ENCODE measurements around the gene ZNF407.

The ZNF407 gene

DNA sequence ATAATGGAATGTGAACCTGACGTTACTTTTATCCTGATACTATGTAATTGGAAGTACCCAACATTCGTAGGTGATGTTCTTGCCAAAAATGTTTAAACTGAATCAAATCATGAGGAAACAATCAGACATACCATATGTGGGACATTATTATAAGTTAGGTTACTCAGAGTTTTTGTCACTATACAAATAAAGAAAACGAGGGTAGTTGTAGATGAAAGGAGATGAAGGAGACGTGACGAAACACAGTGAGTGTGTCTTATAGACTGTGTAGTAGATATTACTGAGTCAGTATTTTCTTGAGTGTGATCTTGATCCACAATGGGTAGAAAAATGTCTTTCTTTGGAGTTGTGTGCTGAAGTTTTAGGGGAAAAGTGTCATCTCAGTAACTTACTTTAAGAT, 176.8 kb downstream of the ZNF407 start:
- Histone ChIP-seq H3K27ac (no peak overlapping the region), H3K4me3 (no peak overlapping the region)
- TF ChIP-seq CTCF (IDR thresholded peaks at IDR 0.05): no peak
- DNase-seq (ENCODE audit: low spot score): no peak

DNA sequence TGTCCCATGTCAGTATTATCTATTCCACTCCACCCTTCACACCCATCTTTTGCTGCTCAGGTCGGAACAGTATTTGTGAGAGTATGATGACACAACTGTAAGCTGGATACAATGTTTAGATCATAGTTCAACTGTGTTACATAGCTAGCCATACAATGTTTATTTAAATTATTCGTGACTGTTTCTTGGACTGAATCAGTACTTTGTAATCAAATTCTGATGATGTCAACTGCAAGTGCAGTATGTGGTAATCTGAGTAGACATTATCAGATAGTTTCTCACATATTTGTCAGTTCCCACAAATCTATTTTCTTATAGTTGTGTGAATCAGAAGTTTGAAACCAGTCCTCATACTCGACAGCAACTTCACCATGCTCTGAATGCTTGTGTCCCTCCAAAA, 177.6 kb downstream of the ZNF407 start:
- TF ChIP-seq CTCF (IDR thresholded peaks at IDR 0.05): no peak
- DNase-seq (ENCODE audit: low spot score): no peak
- H3K27ac ChIP-seq: no peak overlapping the region
- H3K4me3 ChIP-seq: no peak overlapping the region

DNA sequence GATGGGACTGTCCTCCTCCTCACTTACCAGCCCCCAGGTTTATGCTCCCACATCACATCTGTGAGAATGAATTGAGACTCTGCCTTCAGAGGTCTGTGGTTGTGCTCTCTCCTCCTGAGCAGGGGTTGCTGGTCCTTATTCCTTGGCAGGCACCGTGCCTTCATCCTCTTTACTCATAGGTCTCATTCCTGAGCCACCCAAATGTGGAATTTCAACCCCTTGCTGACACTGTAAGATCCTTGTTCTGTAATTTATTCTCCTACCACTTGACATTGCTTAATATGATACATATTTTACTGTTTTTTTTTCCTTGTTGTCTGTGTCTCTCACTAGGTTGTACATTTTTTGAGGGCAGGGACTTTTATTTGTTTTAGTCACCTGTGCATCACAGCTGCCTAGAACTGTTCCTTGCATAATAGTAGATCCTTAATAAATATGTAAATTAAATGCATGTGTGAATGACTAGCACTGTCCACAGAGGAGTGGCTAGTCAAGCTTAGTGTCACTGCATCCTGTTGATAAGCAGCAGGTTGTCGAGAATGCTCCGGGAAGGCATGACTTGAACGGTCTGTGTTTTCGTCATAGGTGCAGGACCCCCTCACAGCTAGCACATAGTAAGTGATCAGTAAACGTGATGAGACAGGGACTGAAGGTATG, 180.6 kb downstream of the ZNF407 start:
- TF ChIP-seq CTCF (IDR thresholded peaks at IDR 0.05): no peak
- DNase-seq (ENCODE audit: low spot score): no peak
- H3K27ac ChIP-seq: no peak overlapping the region
- no peak overlapping the region for H3K4me3 ChIP-seq

GRCh38 chr18:74784752-74785151, 187.1 kb downstream of the ZNF407 start:
- no peak for DNase-seq (ENCODE audit: low spot score)
- Histone ChIP-seq H3K4me3 (no peak overlapping the region), H3K27ac (no peak overlapping the region)
- no peak for TF ChIP-seq CTCF (IDR thresholded peaks at IDR 0.05)

DNA sequence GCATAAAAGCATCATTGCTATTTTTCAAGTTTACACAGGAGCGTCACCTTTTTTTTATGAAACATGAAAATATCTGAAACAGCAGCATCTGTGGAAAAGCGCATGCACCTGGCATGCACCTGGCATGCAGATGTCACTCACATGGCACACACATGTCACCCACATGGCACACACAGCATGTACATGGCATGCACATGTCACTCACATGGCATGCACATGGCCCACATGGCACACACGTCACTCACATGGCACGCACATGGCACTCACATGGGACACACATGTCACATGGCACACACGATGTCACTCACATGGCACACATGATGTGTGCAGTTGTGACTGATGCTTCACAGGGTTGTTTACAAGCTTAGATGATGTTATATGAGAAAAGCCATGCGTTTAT, 188.0 kb downstream of the ZNF407 start:
- no peak for TF ChIP-seq CTCF (IDR thresholded peaks at IDR 0.05)
- no peak overlapping the region for H3K27ac ChIP-seq
- no peak for DNase-seq (ENCODE audit: low spot score)
- H3K4me3 ChIP-seq: no peak overlapping the region

- Histone ChIP-seq H3K27ac (no peak overlapping the region), H3K4me3 (no peak overlapping the region)
- DNase-seq (ENCODE audit: low spot score): no peak
- TF ChIP-seq CTCF (IDR thresholded peaks at IDR 0.05): no peak
These were observed 191.0 kb downstream of the ZNF407 start for GRCh38 chr18:74788657-74789056.

DNA sequence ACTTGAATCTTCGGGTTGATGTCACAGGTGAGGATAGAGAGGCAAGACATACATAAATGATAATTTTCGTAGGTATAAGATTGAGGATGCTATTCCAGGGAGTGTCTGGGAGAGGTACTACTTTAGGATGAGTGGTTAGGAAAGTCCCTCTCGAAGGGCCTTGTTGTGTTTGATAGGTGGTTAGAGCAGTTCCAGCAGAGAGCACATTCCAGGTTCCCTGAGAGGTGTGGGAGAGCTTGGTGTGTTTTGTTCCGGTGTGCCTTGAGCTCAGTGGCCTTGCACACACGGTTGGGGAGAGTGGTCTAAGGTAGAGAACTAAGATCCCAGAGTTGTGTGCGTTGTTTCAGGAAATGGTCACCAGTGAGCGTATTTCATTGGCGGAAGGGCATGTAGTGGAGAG, 191.4 kb downstream of the ZNF407 start:
- Histone ChIP-seq H3K4me3 (no peak overlapping the region), H3K27ac (no peak overlapping the region)
- no peak for TF ChIP-seq CTCF (IDR thresholded peaks at IDR 0.05)
- no peak for DNase-seq (ENCODE audit: low spot score)

All from coronary artery (tissue), 2 donors.